SK-N-MC (cell line): ENCODE measurements around the gene IRF2BPL.

ENCODE experiments used
- EZH2 ChIP-seq: fragments of 200-600 bp; sonication (generic); IDR thresholded peaks from one replicate; pipeline ENCODE4 v1.6.1; 2017; ENCODE audit warnings: antibody characterized with exemption
- FOXP2 ChIP-seq: optimal IDR thresholded peaks from 2 replicates; pipeline ENCODE3; 2011; ENCODE audit warnings: mild to moderate bottlenecking, moderate library complexity; ENCODE audit not compliant: insufficient read depth; ENCODE audit errors: extremely low read length, control extremely low read depth
- POLR2AphosphoS5 ChIP-seq: IDR thresholded peaks from 2 replicates; pipeline ENCODE4 v1.6.1; 2012; ENCODE audit warnings: mild to moderate bottlenecking, low read depth, low read length, borderline replicate concordance

- no peak for TF ChIP-seq POLR2AphosphoS5
- TF ChIP-seq EZH2 = no peak
- no peak for TF ChIP-seq FOXP2
These were observed 23.6 kb downstream of the IRF2BPL start for GRCh38 chr14:77004711-77005460.
